Hepatic stellate cell (primary cell): ENCODE results near the gene PARVG.
A peak's percentile ranks its signal among the peaks of the same experiment; 100 is the strongest.

Source experiments
- DNase-seq: peaks from one replicate; pipeline ENCODE4 v3.0.0; 2011; ENCODE audit warnings: low spot score

The PARVG gene, protein sequence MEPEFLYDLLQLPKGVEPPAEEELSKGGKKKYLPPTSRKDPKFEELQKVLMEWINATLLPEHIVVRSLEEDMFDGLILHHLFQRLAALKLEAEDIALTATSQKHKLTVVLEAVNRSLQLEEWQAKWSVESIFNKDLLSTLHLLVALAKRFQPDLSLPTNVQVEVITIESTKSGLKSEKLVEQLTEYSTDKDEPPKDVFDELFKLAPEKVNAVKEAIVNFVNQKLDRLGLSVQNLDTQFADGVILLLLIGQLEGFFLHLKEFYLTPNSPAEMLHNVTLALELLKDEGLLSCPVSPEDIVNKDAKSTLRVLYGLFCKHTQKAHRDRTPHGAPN

GRCh38 chr22:44180706-44181032 lies at the start of gene PARVG:
Gene PARVG, plus strand, starts transcription at chr22:44180925. Its CDS starts 2,405 bp downstream, at chr22:44183330.
- DNase-seq, result no peak

DNA sequence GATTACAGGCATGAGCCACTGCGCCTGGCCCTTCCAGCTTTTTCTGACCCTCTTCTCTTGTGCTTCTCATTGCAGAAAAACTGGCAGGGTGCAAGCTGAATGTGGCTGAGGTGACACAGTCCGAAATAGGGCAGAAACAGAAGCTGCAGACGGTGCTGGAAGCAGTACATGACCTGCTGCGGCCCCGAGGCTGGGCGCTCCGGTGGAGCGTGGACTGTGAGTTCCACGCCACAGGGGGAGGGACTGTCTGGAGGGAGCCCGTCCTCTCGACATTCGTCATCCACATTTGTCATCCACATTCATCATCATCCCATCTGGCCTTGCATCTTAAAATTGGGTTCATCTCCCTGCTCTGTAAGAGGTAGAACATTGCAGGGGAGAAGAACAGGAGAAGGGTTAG lies 49.3 kb upstream of the PARVG start:
- DNase-seq, result no peak

DNA sequence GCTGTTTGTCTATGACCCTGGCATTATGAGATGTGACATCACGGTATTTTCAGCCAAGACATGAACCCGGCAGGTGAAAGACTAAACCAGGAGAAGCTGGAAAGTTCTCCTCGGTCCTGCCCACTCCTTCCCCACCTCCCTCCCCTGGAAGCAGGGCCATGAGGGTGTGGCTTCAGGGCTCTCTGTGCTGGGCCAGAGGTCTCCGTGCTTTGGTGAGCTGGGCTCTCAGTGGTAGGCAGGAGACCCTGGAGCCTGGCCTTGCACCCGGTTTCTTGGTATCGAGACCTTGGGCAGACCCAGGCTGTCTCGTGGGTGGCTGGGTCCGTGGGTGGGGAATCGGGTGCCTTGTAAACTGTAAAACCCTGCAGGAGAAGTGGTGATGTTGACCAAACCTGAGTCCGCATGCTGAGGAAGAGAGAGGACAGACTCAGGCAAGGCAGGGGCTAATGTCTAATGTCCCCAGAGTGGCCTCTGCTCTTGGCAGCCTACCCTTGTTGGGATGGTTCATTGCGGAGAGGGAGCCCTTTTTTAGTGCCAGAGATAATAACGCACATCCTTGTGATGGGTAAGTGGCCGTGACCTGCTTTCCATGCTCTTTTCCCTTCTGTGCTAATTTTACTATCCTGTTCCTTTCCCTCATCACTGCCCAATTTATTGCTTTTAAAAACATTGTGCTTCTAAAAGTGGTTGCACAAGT lies 48.6 kb upstream of the PARVG start:
- DNase-seq, result no peak

DNA sequence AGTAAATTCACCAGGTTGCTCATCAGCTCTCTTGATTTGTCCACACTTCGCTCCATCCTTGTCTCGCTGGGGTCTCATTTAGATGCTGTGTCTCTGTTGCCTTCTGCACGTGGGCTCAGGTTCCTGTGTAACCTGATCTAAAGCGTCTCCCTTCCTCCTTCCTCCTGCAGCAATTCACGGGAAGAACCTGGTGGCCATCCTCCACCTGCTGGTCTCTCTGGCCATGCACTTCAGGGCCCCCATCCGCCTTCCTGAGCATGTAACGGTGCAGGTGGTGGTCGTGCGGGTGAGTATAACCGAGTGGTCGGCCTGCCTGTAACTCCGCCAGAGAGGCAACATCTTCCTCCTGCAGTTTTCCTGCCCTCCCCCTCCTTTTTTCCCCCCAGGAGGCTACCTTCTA lies 48.0 kb upstream of the PARVG start:
- DNase-seq, result no peak

- DNase-seq, result peak; percentile 76
Measured at GRCh38 chr22:44133161-44133560, 47.6 kb upstream of the PARVG start.

GRCh38 chr22:44133901-44134571 lies 46.7 kb upstream of the PARVG start:
- peak; percentile 91 for DNase-seq

DNA sequence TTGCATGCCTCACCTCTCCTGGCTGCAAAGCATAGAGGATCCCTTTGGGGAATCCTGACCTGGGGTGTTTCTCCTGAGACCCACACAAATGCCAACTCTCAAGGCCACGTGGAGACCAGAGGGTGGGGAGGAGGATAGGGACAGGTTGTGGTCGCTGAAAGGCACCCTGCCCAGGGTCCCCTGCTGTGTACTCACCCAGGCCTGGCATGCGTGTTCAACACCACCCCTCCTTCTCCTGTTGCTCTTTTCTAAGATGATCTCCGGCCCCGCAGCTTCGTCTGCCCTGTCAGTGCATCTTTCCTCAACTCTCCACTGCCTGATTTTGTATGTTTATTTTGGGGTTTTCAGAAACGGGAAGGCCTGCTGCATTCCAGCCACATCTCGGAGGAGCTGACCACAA lies 44.6 kb upstream of the PARVG start:
- no peak for DNase-seq

DNA sequence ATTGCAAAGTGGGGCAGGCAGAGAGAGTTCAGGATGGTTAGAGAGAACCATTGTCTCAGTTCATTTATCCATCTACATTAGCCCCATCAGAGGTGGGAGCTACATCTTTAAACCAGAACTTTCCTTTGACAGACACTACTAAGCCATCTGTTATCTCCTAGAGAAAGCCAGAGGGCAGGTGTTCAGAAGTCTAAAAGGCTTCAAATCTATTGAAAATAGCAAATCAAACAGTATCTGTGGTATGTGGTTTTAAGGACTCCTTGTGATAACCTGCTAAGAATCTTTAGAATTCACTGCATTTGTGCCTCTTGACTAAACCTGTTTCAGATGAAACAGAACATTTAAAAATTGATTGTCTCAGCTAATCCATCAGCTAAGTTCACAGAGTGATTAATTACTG lies 43.9 kb upstream of the PARVG start:
- no peak for DNase-seq

- DNase-seq, result no peak
Measured at GRCh38 chr22:44137415-44137814, 43.3 kb upstream of the PARVG start.

DNA sequence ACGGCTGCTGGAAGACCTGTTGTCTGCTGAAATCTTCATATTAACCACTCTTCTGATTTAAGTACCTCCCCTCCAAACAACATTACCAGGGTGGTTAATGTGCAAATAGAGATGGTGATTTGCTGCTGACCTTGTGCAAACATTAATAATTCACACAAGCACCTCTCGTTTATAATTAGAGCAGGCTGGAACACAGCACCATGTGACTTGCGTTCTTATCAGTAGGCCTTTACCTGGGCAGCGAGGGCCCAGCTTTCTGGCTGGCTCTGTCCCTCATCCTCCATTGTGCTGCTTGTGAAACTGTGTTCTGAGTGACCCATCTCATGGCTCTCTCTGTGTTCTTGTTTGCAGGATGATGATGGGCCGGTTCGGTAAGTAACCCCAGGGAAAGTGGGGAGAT lies 41.0 kb upstream of the PARVG start:
- no peak for DNase-seq

DNA sequence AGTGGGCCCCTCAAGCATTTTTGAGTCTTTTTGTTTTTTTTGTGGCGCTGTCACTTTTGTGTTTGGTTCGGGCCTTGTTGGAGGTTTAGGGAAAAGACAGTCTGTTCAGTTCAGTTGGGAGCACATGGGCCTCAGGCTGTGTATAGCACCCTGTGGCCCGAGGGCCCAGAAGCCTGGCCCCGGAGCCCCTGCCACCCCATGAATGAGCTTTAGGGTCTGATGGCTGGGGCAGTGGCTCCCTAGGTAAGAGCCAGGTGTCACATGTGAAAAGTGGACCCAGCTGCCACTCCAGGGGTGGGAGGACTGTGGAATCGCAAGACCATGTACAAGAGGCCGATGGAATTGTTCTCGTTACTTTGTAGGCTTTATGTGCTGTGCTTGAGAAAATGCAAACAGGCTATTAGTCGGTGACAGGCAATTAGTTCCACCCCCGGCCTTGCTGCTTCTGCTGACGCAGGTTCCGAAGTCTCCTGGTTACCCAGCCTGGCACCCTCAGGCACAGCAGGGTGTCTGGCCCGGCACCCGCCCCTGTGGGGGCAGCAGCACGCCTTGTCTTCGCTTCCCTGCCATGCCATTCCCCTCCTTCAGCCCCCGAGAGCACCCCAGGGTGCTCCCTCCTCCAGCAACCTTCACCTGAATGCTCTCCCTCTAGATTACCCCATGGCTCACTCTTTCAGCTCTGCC lies 38.2 kb upstream of the PARVG start:
- DNase-seq, result no peak

DNA sequence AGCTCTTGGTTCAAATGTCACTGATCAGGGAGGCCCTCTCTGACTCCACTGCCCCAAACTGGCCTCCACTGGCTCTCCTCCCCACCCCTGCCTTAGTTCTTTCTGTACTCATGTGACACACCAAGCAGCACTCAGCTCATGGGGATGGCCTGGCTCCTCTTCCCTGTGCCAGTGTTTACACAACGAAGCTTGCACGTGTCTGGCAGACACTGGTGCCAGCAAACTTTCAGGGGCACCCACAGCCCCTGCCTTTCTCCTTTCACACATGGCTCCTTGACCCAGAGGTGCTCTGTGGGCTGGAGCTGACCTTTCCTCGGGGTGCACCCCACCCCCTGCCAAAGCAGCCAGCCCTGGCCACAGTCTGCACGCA lies 37.6 kb upstream of the PARVG start:
- DNase-seq, result no peak

- no peak for DNase-seq
Measured at GRCh38 chr22:44143579-44143978, 37.1 kb upstream of the PARVG start.

GRCh38 chr22:44144046-44144569 lies 36.6 kb upstream of the PARVG start:
- DNase-seq, result no peak

DNA sequence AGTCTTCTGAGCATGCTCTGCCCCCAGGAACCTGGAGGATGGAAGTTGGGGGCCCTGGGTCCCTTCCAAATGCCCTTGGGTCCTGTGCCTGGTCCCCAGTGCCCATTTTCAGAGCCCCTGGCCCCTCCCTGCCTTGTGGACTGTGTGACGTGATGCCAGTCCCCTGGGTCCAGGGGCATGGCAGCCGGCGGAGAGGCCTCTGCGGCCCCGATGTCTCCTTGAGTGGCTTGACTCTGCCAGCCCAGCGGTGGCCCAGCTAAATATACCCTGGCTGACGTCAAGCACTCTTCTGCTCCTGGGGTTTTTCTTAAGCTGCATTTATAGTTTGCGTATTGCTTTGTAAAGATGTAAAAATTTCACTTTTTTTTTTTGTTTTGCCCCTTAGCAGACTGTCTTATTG lies 35.2 kb upstream of the PARVG start:
- no peak for DNase-seq

DNA sequence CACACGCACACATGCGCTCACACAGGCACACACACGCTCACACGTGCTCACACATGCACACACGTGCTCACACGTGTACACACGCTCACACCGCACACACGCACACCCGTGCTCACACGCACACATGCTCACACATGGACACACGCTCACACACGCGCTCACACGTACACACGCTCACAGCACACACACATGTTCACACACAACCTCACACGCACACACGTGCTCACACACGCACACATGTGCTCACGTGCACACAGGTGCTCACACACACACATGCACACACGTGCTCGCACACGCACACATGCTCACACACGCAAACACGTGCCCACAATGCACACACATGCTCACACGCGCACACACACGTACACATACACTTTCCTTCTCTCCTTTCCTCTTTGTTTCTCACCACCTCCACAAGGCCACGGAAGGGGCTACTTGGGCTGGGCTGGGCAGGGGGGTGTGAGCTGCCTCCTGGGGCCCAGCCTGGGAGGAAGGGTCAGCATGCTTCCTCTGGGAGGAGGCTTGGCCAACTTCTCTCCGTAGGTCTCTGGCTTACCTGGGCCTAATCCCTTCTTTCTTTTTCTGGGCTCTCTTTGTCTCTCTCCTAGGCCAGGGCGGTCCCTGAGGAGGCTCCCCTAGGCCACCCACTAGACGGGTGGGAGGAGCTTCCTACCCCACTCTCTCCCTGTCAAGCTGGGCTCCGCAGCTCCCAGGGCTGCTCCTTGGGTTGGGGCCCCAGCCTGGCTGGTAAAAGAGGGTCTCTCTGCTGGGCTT lies 34.5 kb upstream of the PARVG start:
- no peak for DNase-seq

- DNase-seq, result no peak
Measured at GRCh38 chr22:44147008-44147645, 33.6 kb upstream of the PARVG start.

DNA sequence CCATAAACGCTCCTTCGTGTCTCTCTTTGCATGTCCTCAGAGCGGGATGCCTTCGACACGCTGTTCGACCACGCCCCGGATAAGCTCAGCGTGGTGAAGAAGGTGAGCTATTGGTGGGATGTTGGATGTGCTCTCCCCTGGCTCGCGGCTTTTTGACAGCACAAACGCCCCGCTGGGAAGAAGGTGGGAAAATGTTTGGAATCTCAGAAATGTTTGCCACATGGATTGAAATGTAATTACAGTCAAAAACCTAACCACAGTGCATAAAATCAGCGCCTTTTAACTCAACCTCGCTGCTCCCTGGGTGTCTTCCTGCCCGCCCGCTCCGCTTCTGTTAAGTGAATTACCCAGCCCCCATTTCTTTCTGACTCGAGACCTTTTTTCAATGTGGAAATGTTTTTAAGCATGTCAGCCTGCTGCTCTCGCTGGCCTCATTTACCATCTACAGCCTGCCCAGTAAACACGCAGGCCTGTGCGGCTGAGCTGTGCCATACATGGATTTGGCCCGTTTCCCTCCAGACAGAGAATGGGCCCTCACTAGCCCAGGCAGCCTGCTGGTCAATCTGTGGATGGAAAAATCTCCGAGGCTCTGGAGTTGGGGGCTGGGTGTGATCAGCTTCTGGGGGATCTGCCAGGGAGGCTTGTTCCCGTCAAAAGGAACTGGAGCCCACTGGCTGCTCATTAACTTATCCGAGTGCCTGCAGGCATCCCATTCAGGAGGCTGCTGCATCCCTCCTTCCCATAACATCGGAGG lies 32.7 kb upstream of the PARVG start:
- no peak for DNase-seq

DNA sequence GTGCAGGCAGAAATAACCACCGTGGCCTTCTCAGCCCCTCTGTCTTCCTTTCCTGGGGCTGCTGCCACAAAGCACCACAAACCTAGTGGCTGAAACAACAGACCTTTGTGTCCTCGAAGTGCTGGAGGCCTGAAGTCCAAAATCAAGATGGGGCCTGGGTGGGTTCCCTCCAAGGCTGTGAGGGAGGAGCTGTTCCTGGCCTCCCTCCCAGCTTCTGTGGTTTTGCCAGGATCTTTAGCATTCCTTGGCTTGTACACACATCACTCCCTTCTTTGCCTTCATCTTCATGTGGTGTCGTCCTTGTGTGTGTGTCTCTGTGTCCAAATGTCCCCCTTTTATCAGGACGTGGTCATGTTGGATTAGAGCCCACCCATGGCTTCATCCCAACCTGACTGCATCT lies 29.0 kb upstream of the PARVG start:
- DNase-seq, result peak; percentile 90

GRCh38 chr22:44153710-44154109 lies 27.0 kb upstream of the PARVG start:
- no peak for DNase-seq
